HEK293 (cell line): ENCODE data around the gene MLPH.

Experiments used
- CTCF ChIA-PET: fragments of 350-600 bp; formaldehyde crosslinking; extraction: SDS; loops from one replicate; lab custom pipeline; 2021; ENCODE audit warnings: antibody characterized with exemption; lab: Yijun Ruan, JAX
- POLR2A ChIA-PET: fragments of 300-600 bp; formaldehyde crosslinking; extraction: SDS; loops from one replicate; lab custom pipeline; 2020; ENCODE audit warnings: antibody characterized with exemption, inconsistent platforms; lab: Yijun Ruan, JAX
- H3K27ac ChIP-seq: fragments of 200-500 bp; sonication (Bioruptor generic); 2 replicates; pipeline ENCODE4 v1.5.1; 2014; ENCODE audit warnings: low read depth, low read length, control low read depth, inconsistent platforms; ENCODE audit errors: extremely low read depth
- H3K36me3 ChIP-seq, 2 experiments: fragments of 200-500 bp in 1 of 2; sonication (Bioruptor generic) in 1 of 2; 1 replicate in 1 of 2; 2 replicates in 1 of 2; pipeline ENCODE4 v1.5.1; 2014 to 2017; ENCODE audit warnings: inconsistent platforms in 2 of 2, low read length in 2 of 2; ENCODE audit not compliant: control insufficient read depth in 2 of 2, insufficient read depth in 1 of 2
- H3K4me1 ChIP-seq: fragments of 200-500 bp; sonication (Bioruptor generic); 2 replicates; pipeline ENCODE4 v1.5.1; 2014; ENCODE audit warnings: mild to moderate bottlenecking, low read length, inconsistent platforms; ENCODE audit not compliant: control insufficient read depth, insufficient read depth
- H3K4me3 ChIP-seq: 2 replicates; pipeline ENCODE4 v1.5.1; 2011; ENCODE audit warnings: low read depth, mild to moderate bottlenecking, control low read depth, low read length, moderate library complexity
- H3K9me3 ChIP-seq: fragments of 200-500 bp; sonication (Bioruptor generic); 2 replicates; pipeline ENCODE4 v1.5.1; 2014; ENCODE audit warnings: low read depth, low read length, inconsistent platforms; ENCODE audit not compliant: control insufficient read depth, insufficient read depth
- BCL11B ChIP-seq: fragments of 450-650 bp; formaldehyde crosslinking; IDR thresholded peaks from 2 replicates; pipeline ENCODE4 v1.5.1; 2016; ENCODE audit warnings: low read depth, missing biosample characterization, missing genetic modification characterization
- MEIS1 ChIP-seq: sonication (generic); formaldehyde crosslinking; IDR thresholded peaks from 2 replicates; pipeline ENCODE4 v1.8.1; 2022; ENCODE audit warnings: missing genetic modification reagents, mild to moderate bottlenecking, borderline replicate concordance
- OVOL3 ChIP-seq: fragments of 450-650 bp; formaldehyde crosslinking; IDR thresholded peaks from 2 replicates; pipeline ENCODE4 v1.5.1; 2016; ENCODE audit warnings: missing biosample characterization, missing genetic modification characterization
- PATZ1 ChIP-seq: fragments of 450-650 bp; formaldehyde crosslinking; IDR thresholded peaks from 2 replicates; pipeline ENCODE4 v1.5.1; 2016; ENCODE audit warnings: missing biosample characterization, missing genetic modification characterization
- REST ChIP-seq: fragments of 450-650 bp; formaldehyde crosslinking; IDR thresholded peaks from 2 replicates; pipeline ENCODE4 v1.5.1; 2016; ENCODE audit warnings: missing biosample characterization, missing genetic modification characterization
- SCRT1 ChIP-seq: fragments of 450-650 bp; formaldehyde crosslinking; IDR thresholded peaks from 2 replicates; pipeline ENCODE4 v1.5.1; 2016; ENCODE audit warnings: missing biosample characterization, missing genetic modification characterization, borderline replicate concordance
- TRIM28 ChIP-seq: IDR thresholded peaks from 2 replicates; pipeline ENCODE4 v1.6.1; 2011; ENCODE audit warnings: low read length, control low read depth, borderline replicate concordance
- ZBTB20 ChIP-seq: fragments of 450-650 bp; formaldehyde crosslinking; IDR thresholded peaks from 2 replicates; pipeline ENCODE4 v1.5.1; 2016; ENCODE audit warnings: missing biosample characterization, missing genetic modification characterization
- ZBTB21 ChIP-seq: fragments of 450-650 bp; formaldehyde crosslinking; IDR thresholded peaks from 2 replicates; pipeline ENCODE4 v1.5.1; 2017; ENCODE audit warnings: missing biosample characterization, missing genetic modification characterization
- ZBTB48 ChIP-seq: fragments of 450-650 bp; formaldehyde crosslinking; IDR thresholded peaks from 2 replicates; pipeline ENCODE4 v1.5.1; 2016; ENCODE audit warnings: missing biosample characterization, missing genetic modification characterization
- ZNF132 ChIP-seq: fragments of 450-650 bp; formaldehyde crosslinking; IDR thresholded peaks from 2 replicates; pipeline ENCODE4 v1.5.1; 2017; ENCODE audit warnings: missing biosample characterization, missing genetic modification characterization, borderline replicate concordance
- ZNF18 ChIP-seq: fragments of 450-650 bp; formaldehyde crosslinking; IDR thresholded peaks from 2 replicates; pipeline ENCODE4 v1.5.1; 2016; ENCODE audit warnings: missing biosample characterization, missing genetic modification characterization
- ZNF184 ChIP-seq: fragments of 450-650 bp; IDR thresholded peaks from 2 replicates; pipeline ENCODE4 v1.5.1; 2018; ENCODE audit warnings: missing biosample characterization, mild to moderate bottlenecking, missing genetic modification characterization
- ZNF2 ChIP-seq: fragments of 450-650 bp; formaldehyde crosslinking; IDR thresholded peaks from 2 replicates; pipeline ENCODE4 v1.5.1; 2016; ENCODE audit warnings: missing biosample characterization, missing genetic modification characterization
- ZNF239 ChIP-seq: fragments of 450-650 bp; formaldehyde crosslinking; IDR thresholded peaks from 2 replicates; pipeline ENCODE4 v1.5.1; 2016; ENCODE audit warnings: missing biosample characterization, missing genetic modification characterization
- ZNF311 ChIP-seq: fragments of 450-650 bp; formaldehyde crosslinking; IDR thresholded peaks from 2 replicates; pipeline ENCODE4 v1.5.1; 2017; ENCODE audit warnings: missing biosample characterization, missing genetic modification characterization, borderline replicate concordance
- ZNF324 ChIP-seq: fragments of 450-650 bp; formaldehyde crosslinking; IDR thresholded peaks from 2 replicates; pipeline ENCODE4 v1.5.1; 2016; ENCODE audit warnings: missing biosample characterization, missing genetic modification characterization
- ZNF544 ChIP-seq: fragments of 450-650 bp; formaldehyde crosslinking; IDR thresholded peaks from 2 replicates; pipeline ENCODE4 v1.5.0; 2017; ENCODE audit warnings: missing biosample characterization, missing genetic modification characterization
- ZNF558 ChIP-seq: fragments of 450-650 bp; formaldehyde crosslinking; IDR thresholded peaks from 2 replicates; pipeline ENCODE4 v1.5.1; 2016; ENCODE audit warnings: missing biosample characterization, missing genetic modification characterization
- ZNF571 ChIP-seq: fragments of 450-650 bp; formaldehyde crosslinking; IDR thresholded peaks from 2 replicates; pipeline ENCODE4 v1.5.0; 2017; ENCODE audit warnings: missing biosample characterization, missing genetic modification characterization
- ZNF623 ChIP-seq: fragments of 450-650 bp; formaldehyde crosslinking; IDR thresholded peaks from 2 replicates; pipeline ENCODE4 v1.5.1; 2016; ENCODE audit warnings: missing biosample characterization, missing genetic modification characterization
- ZNF654 ChIP-seq: fragments of 450-650 bp; formaldehyde crosslinking; IDR thresholded peaks from 2 replicates; pipeline ENCODE4 v1.5.1; 2016; ENCODE audit warnings: low read depth, missing biosample characterization, missing genetic modification characterization
- ZNF677 ChIP-seq: fragments of 450-650 bp; IDR thresholded peaks from 2 replicates; pipeline ENCODE4 v1.5.0; 2018; ENCODE audit warnings: missing biosample characterization, mild to moderate bottlenecking, missing genetic modification characterization, moderate library complexity
- ZSCAN30 ChIP-seq: fragments of 450-650 bp; IDR thresholded peaks from 2 replicates; pipeline ENCODE4 v1.5.1; 2018; ENCODE audit warnings: missing biosample characterization, mild to moderate bottlenecking, missing genetic modification characterization, moderate library complexity
- ZXDB ChIP-seq: fragments of 450-650 bp; formaldehyde crosslinking; IDR thresholded peaks from 2 replicates; pipeline ENCODE4 v1.5.1; 2016; ENCODE audit warnings: missing biosample characterization, missing genetic modification characterization
- TF ChIP-seq, protein P1 (sequence below): fragments of 450-650 bp; formaldehyde crosslinking; IDR thresholded peaks from 2 replicates; pipeline ENCODE4 v1.5.1; 2016; ENCODE audit warnings: missing biosample characterization, missing genetic modification characterization
- TF ChIP-seq, protein P2 (sequence below): fragments of 450-650 bp; formaldehyde crosslinking; IDR thresholded peaks from 2 replicates; pipeline ENCODE4 v1.5.1; 2016; ENCODE audit warnings: missing biosample characterization, missing genetic modification characterization

Gene MLPH

GRCh38 chr2:237549643-237550415 is 62.8 kb downstream of the MLPH start:
- Histone ChIP-seq H3K27ac (no peak overlapping the region), H3K36me3 (no peaks in the 10 kb centered on the region), H3K9me3 (no peaks in the 10 kb centered on the region), H3K4me1 (no peaks in the 10 kb centered on the region), H3K4me3 (no peak overlapping the region)
- TF ChIP-seq ZNF571 (tag by site-specific recombination) = no peak
- TF ChIP-seq SCRT1 = no peak
- no peak for TF ChIP-seq ZNF239
- no peak for TF ChIP-seq ZXDB (tag by site-specific recombination)
- TF ChIP-seq, protein P1, sequence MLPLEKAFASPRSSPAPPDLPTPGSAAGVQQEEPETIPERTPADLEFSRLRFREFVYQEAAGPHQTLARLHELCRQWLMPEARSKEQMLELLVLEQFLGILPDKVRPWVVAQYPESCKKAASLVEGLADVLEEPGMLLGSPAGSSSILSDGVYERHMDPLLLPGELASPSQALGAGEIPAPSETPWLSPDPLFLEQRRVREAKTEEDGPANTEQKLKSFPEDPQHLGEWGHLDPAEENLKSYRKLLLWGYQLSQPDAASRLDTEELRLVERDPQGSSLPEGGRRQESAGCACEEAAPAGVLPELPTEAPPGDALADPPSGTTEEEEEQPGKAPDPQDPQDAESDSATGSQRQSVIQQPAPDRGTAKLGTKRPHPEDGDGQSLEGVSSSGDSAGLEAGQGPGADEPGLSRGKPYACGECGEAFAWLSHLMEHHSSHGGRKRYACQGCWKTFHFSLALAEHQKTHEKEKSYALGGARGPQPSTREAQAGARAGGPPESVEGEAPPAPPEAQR (tag by site-specific recombination) = no peak
- TF ChIP-seq PATZ1 = no peak
- TF ChIP-seq ZBTB21 (tag by site-specific recombination) = no peak
- no peak for TF ChIP-seq ZNF184 (tag by site-specific recombination)
- TF ChIP-seq ZNF311 (tag by site-specific recombination) = no peak
- TF ChIP-seq MEIS1 (CRISPR knock-in tag) = no peak
- no peak for TF ChIP-seq ZNF544 (tag by site-specific recombination)
- TF ChIP-seq ZSCAN30 (tag by site-specific recombination) = no peak
- no peak for TF ChIP-seq ZBTB20 (tag by site-specific recombination)
- TF ChIP-seq ZNF558 (tag by site-specific recombination) = no peak
- TF ChIP-seq ZNF2 (tag by site-specific recombination) = no peak
- TF ChIP-seq ZBTB48 (tag by site-specific recombination) = no peak
- TF ChIP-seq ZNF132 = no peak
- no peak for TF ChIP-seq ZNF18 (tag by site-specific recombination)
- no peak for TF ChIP-seq ZNF623 (tag by site-specific recombination)
- TF ChIP-seq OVOL3 (tag by site-specific recombination) = no peak
- ChIA-PET POLR2A (no interaction called here), CTCF (interaction anchor here (0.7 to 1.9 kb wide), 4 partner anchors 11 to 72 kb away, joined by 4 to 10 read pairs (median 5); no protein-coding TSS in a partner anchor)

DNA sequence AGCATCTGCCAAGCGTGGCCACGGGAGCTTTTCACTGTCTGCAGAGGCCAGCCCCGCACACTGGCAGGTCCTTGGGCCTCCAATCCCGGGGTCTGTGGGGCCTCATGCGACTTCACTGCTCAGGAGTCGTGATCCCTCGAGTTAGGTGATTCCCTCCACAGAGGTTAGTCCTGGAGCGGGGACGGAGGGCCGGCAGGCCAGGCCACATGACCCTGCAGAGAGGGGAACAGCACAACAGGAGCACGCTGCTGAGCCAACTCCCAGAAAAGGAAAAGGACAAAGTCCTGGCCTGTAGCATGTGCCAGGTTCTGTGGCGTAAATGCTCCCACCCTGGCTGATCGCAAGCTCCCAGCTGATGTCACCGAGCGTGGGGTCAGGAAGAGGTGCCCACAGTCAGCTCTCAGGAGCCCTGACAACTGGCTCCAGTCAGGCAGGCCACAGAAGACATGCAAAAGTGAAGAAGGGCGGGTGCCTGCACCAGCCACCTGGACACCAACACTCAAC is 64.1 kb downstream of the MLPH start:
- H3K9me3 ChIP-seq = no peaks in the 10 kb centered on the region
- H3K4me3 ChIP-seq = no peak overlapping the region
- no peaks in the 10 kb centered on the region for H3K4me1 ChIP-seq
- H3K36me3 ChIP-seq = no peaks in the 10 kb centered on the region
- CTCF ChIA-PET = no interaction called here
- POLR2A ChIA-PET = no interaction called here
- H3K27ac ChIP-seq = no peak overlapping the region
- TF ChIP-seq TRIM28 (no peak), ZNF623 (tag by site-specific recombination) (no peak), ZNF677 (no peak), REST (tag by site-specific recombination) (no peak), ZBTB20 (tag by site-specific recombination) (no peak), BCL11B (tag by site-specific recombination) (no peak), ZNF324 (tag by site-specific recombination) (no peak), ZNF654 (tag by site-specific recombination) (no peak)
- TF ChIP-seq, protein P2, sequence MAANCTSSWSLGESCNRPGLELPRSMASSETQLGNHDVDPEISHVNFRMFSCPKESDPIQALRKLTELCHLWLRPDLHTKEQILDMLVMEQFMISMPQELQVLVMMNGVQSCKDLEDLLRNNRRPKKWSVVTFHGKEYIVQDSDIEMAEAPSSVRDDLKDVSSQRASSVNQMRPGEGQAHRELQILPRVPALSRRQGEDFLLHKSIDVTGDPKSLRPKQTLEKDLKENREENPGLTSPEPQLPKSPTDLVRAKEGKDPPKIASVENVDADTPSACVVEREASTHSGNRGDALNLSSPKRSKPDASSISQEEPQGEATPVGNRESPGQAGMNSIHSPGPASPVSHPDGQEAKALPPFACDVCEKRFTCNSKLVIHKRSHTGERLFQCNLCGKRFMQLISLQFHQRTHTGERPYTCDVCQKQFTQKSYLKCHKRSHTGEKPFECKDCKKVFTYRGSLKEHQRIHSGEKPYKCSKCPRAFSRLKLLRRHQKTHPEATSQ (tag by site-specific recombination) = no peak
